Muscle of leg (tissue), 11 donors: ENCODE measurements around the gene EHMT2. TPM values are rescaled to one million over a fixed set of nuclear protein-coding genes. Genes with fewer than 3 reads are reported as not detected.

Source experiments
- DNase-seq: peaks from one replicate; pipeline ENCODE4 v3.0.0; 2013
- H3K27ac ChIP-seq: one replicate; pipeline ENCODE4 v1.5.1; 2013; ENCODE audit warnings: mild to moderate bottlenecking, low read length, control low read depth
- H3K27me3 ChIP-seq: one replicate; pipeline ENCODE4 v1.6.1; 2013; ENCODE audit warnings: low read length; ENCODE audit not compliant: control insufficient read depth, insufficient read depth
- H3K36me3 ChIP-seq: one replicate; pipeline ENCODE4 v1.6.1; 2013; ENCODE audit warnings: low read length; ENCODE audit not compliant: control insufficient read depth, insufficient read depth
- H3K4me1 ChIP-seq: one replicate; pipeline ENCODE4 v1.6.1; 2013; ENCODE audit warnings: low read length; ENCODE audit not compliant: control insufficient read depth, insufficient read depth
- H3K4me3 ChIP-seq: one replicate; pipeline ENCODE4 v1.5.1; 2013; ENCODE audit warnings: low read length, control low read depth
- H3K9me3 ChIP-seq: replicated peaks from 2 replicates; pipeline ENCODE4 v1.6.1; 2013; ENCODE audit warnings: low read depth, low read length; ENCODE audit not compliant: control insufficient read depth
- WGBS: methylation state at CpG from one replicate; pipeline ENCODE4 v1.1.5; 2013; ENCODE audit warnings: missing lambda C conversion rate; ENCODE audit not compliant: insufficient coverage; 5-methylcytosine and 5-hydroxymethylcytosine counted together
- polyA plus RNA-seq, 8 donors: library from polyadenylated mRNA; unstranded; fragments of 120-200 nt; gene quantifications; one replicate each; pipeline versions ENCODE4 v1.2.1 to v1.2.3, GENCODE V29; 2013; ENCODE audit warnings: inconsistent platforms in 1 of 8, low replicate concordance in 1 of 8; ENCODE audit not compliant: insufficient read length in 8 of 8, insufficient read depth in 1 of 8
- total RNA-seq: library from RNA; stranded (reverse); fragments of 120-200 nt; gene quantifications from one replicate; pipeline ENCODE4 v1.2.4, GENCODE V29; 2013

Gene EHMT2
- total and polyA plus RNA-seq, 9 donors: 28.3 to 43.8 (median 32.5) TPM

DNA sequence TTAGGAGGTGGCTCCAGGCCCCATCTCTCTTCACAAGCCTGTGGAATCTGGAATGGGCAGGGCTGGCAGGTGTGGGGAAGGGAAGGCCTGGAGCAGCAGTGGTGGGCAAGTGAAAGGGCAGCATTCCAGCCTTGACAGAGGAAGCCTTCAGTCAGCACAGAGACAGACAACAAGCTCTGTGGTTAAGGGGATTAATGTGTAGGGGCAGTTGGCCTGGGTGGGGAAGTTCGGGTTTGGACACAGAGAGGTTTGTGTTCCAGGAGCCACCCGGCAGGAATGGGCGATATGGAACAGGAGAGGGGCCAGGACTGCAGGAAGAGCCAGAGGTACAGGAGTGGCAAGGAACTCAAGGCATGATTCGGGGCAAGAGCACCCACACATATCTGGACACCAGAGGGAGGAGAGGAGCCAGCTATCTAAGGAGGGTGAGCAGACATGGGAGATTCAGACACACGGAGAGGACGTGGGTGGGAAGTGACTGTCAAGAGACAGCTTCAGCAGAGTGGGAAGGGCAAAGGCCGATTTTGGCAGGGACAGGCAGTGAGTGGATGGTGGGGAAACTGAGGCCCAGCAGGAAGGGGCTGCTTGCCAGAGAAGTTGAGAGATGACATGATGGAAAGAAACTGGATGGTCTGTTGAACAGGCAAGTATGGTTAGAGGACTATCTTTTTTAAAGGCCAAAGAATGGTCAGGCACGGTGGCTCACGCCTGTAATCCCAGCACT, 16.2 kb downstream of the EHMT2 start:
- Histone ChIP-seq H3K9me3 (no peaks in the 10 kb centered on the region), H3K4me3 (no peak overlapping the region), H3K27me3 (no peaks in the 10 kb centered on the region), H3K27ac (no peak overlapping the region), H3K36me3 (peaks cover 55% of the 10 kb centered on the region), H3K4me1 (peaks cover 2% of the 10 kb centered on the region)
- 73% methylated on average over 6 of the region's 9 CpGs for WGBS
- no peak for DNase-seq

DNA sequence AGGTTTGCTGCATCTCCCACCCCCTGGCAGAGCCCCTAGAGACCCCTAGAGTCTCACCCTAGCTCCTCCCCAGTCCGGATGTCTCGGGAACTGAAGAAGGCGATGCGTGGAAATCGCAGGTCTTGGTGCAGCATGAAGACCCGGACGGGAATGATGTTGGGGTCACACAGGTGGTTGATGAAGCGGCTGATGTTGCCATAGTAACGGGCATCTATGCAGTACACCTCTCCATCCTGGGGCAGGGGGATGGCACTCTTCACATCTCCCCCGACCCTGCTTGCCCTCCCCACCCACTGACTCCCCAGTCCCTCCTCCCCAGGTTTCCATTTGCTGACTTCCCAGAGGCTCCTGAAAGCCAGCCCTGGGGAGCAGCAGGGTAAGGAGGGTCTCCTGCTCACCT, 16.9 kb downstream of the EHMT2 start:
- no CpG with 5 or more reads among the region's 10 CpGs for WGBS
- no peak overlapping the region for H3K27ac ChIP-seq
- no peak for DNase-seq
- H3K27me3 ChIP-seq: no peaks in the 10 kb centered on the region
- H3K36me3 ChIP-seq: peaks cover 52% of the 10 kb centered on the region
- H3K4me1 ChIP-seq: peaks cover 2% of the 10 kb centered on the region
- H3K4me3 ChIP-seq: no peak overlapping the region
- no peaks in the 10 kb centered on the region for H3K9me3 ChIP-seq

DNA sequence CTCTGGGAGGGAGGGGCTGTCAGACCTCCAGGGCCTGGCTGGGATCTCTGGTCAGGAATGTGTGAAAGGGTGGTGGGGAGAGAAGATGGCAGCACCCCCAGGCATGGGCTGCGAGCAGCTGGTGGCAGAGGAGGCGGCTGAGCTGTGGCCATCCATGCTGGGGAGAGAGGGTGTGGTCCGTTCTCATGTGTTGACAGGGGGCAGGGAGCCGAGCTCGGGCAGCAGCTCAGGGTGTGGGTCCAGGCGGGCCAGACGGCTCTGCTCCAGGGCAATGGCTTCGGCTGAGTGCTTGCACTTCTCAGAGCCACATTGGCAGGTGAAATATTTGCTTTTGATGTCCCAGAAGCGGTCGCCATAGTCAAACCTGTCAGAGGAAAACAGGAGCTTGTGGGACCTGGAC, 17.6 kb downstream of the EHMT2 start:
- H3K4me3 ChIP-seq: no peak overlapping the region
- peaks cover 50% of the 10 kb centered on the region for H3K36me3 ChIP-seq
- H3K9me3 ChIP-seq: no peaks in the 10 kb centered on the region
- no peak overlapping the region for H3K27ac ChIP-seq
- WGBS: 73% methylated on average over 10 of the region's 10 CpGs
- DNase-seq: no peak
- no peaks in the 10 kb centered on the region for H3K27me3 ChIP-seq
- H3K4me1 ChIP-seq: peaks cover 2% of the 10 kb centered on the region

DNA sequence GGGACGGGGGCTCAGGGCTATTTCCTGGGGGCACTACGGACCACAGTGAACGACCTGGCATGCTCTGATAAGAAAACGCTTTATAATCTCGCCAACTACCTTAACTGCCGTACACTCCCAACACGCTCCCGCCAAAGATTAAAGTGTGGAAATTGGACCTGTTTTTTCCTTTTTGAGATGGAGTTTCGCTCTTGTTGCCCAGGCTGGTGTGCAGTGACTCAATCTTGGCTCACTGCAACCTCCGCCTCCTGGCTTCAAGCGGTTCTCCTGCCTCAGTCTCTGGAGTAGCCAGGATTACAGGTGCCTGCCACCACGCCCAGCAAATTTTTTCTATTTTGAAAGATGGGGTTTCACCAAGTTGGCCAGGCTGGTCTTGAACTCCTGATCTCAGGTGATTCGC, 18.4 kb downstream of the EHMT2 start:
- Histone ChIP-seq H3K4me3 (no peak overlapping the region), H3K4me1 (peaks cover 2% of the 10 kb centered on the region), H3K27me3 (no peaks in the 10 kb centered on the region), H3K36me3 (peaks cover 42% of the 10 kb centered on the region), H3K9me3 (no peaks in the 10 kb centered on the region), H3K27ac (no peak overlapping the region)
- WGBS: 76% methylated on average over 8 of the region's 13 CpGs
- DNase-seq: no peak

DNA sequence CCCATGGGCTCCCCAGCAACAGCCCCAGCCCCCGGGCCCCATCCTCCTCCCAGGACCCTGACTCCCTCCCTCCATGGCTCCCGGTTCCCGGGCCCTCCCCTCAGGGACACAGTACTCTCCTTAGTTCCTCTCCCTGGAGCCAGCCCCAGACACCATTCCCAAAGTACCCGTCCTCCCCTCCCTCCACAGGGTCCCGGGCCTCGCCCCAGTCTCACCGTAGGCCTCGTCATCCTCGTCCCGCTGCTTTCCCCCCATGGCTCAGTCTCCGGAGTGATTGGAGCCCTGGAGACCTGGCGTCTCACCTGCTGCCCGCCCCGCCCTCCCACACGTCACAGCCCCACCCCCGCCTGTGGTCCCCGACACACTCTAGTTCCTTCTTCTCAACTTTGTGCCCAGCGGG, 18.8 kb downstream of the EHMT2 start, which contains the start of gene SLC44A4:
SLC44A4 (minus strand) TSS at position 272 of the 400 bp plus-strand sequence; CDS start at position 255, 17 bp downstream.
- no peak within 1 kb of the TSS for H3K27ac ChIP-seq
- no peaks in the 10 kb centered on the region for H3K27me3 ChIP-seq
- no peak for DNase-seq
- WGBS: 21% methylated on average over 15 of the region's 18 CpGs
- H3K36me3 ChIP-seq: peaks cover 39% of the 10 kb centered on the region
- H3K9me3 ChIP-seq: no peaks in the 10 kb centered on the region
- H3K4me3 ChIP-seq: no peak within 1 kb of the TSS
- H3K4me1 ChIP-seq: peaks cover 2% of the 10 kb centered on the region

DNA sequence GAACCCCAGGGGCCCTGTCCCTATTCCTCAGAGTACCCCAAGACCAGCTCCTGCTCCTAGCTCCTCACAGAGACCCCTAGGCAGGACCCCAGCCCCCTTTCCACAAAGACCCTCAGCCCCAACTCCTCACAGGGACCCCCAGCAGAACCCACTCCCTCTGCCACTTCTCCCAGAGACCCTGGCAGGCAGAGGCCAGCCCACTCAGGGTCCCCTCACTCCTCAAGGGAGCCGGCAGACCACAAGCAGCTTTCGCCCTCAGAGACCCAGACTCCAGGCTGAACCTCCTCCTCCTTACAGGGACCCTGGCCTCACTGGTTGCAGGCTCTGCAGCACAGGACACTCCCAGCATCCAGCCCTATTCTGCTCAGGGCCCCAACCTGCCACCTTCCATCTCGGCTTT, 19.3 kb downstream of the EHMT2 start:
- Histone ChIP-seq H3K27ac (no peak overlapping the region), H3K36me3 (peaks cover 33% of the 10 kb centered on the region), H3K4me1 (peaks cover 2% of the 10 kb centered on the region), H3K4me3 (no peak overlapping the region), H3K9me3 (no peaks in the 10 kb centered on the region), H3K27me3 (no peaks in the 10 kb centered on the region)
- WGBS: 47% methylated on average over 3 of the region's 3 CpGs
- no peak for DNase-seq

DNA sequence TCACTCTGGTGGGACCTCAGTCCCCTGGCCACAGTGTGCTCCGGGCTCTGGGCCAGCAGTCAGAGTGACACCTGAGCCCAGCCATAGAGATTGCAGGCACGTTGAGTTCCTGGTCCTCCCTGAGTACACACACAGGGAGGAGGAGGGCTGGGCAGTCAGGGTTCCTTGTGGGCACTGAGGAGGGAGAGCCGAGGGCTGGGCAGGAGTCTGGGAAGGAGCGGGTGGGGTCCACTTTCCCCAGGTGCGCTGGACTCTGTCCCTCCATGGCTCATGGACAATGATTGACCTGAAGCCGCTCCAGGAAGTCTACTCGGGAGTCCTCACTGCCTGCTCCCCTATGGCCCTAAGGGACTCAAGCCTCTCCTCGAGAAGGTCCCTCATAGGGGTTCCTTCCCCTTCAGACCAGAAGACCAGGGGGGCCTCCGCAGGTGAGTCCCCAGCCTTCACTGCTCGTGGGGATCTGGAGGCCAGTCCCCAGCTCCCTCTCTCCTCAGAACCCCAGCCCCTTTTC, 19.8 kb downstream of the EHMT2 start:
- Histone ChIP-seq H3K4me1 (peaks cover 1% of the 10 kb centered on the region), H3K27ac (no peak overlapping the region), H3K9me3 (no peaks in the 10 kb centered on the region), H3K27me3 (no peaks in the 10 kb centered on the region), H3K36me3 (peaks cover 28% of the 10 kb centered on the region), H3K4me3 (no peak overlapping the region)
- WGBS: 67% methylated on average over 7 of the region's 10 CpGs
- no peak for DNase-seq

DNA sequence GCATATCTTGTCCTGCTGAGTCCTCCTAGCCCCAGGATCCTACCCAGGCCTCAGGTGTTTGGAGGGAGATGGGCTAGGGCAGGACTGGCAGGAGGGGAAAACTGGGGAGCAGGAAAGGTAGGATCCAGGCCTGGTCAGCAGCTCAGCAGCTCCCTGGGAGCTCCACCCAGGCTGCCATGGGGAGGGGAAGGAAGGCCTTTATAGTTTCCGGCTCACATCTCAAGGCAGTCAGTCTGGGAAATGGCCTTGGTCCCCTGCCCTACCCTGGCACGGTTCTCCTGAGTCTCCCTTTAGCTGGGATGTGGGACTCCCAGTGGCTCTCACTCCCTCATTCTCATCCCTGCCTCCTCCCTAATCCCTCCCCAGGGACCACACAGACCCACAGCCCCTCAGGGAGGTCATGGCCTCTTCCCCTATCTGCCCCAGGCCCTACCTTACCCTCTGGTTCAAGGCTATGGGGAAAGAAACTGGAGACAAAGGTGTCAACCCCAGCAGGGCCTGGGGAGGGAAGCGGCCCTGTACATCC, 20.3 kb downstream of the EHMT2 start:
- no peak overlapping the region for H3K4me3 ChIP-seq
- peaks cover 23% of the 10 kb centered on the region for H3K36me3 ChIP-seq
- no peak for DNase-seq
- H3K9me3 ChIP-seq: no peaks in the 10 kb centered on the region
- 50% methylated on average over 2 of the region's 3 CpGs for WGBS
- no peak overlapping the region for H3K27ac ChIP-seq
- H3K27me3 ChIP-seq: no peaks in the 10 kb centered on the region
- no peaks in the 10 kb centered on the region for H3K4me1 ChIP-seq

DNA sequence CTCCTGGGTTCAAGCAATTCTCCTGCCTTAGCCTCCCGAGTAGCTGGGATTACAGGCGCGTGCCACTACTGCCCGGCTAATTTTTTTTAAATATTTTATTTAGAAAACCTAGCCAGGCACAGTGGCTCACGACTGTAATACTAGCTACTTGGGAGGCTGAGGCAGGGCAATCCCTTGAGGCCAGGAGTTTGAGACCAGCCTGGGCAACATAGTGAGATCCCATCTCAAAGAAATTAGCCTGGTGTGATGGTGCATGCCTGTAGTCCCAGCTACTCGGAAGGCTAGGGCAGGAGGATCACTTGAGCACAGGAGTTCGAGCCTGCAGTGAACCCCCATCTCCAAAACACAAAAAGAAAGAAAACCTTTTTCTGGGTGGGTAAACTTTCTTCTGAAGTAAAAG, 21.1 kb downstream of the EHMT2 start:
- Histone ChIP-seq H3K9me3 (no peaks in the 10 kb centered on the region), H3K4me1 (no peaks in the 10 kb centered on the region), H3K27ac (no peak overlapping the region), H3K4me3 (no peak overlapping the region), H3K36me3 (peaks cover 18% of the 10 kb centered on the region), H3K27me3 (peaks cover 3% of the 10 kb centered on the region)
- no CpG with 5 or more reads among the region's 7 CpGs for WGBS
- no peak for DNase-seq

DNA sequence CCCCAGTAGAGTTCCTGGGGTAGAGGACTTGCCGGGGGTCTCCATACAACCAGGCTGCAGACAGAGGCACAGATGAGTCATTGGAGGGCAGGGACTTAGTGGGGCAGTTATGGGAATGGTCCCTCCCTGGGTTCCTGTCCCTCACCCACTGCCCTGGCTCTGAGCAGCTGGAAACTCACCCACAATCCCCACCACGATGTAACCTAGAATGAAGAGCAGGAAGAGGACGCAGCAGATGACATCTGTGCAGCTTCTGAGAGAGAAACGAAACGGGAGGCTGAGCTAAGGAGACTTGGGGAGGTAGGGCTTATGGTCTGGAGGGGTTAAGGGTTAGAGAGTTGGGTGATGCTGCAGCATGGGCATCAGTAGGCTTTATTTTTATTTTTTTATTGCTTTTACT, 21.6 kb downstream of the EHMT2 start:
- Histone ChIP-seq H3K4me3 (no peak overlapping the region), H3K27me3 (peaks cover 3% of the 10 kb centered on the region), H3K4me1 (peaks cover 2% of the 10 kb centered on the region), H3K27ac (no peak overlapping the region), H3K9me3 (no peaks in the 10 kb centered on the region), H3K36me3 (peaks cover 13% of the 10 kb centered on the region)
- 43% methylated on average over 3 of the region's 5 CpGs for WGBS
- no peak for DNase-seq
